NB4 (cell line): ENCODE results near the gene DLGAP4.

Experiments used
- DNase-seq: peaks from one replicate; pipeline ENCODE4 v3.0.0; 2010; ENCODE audit warnings: low read depth
- H3K4me3 ChIP-seq: one replicate; pipeline ENCODE4 v1.5.1; 2011; ENCODE audit warnings: mild to moderate bottlenecking, low read depth, low read length, moderate library complexity
- CTCF ChIP-seq: IDR thresholded peaks from one replicate; pipeline ENCODE4 v1.5.1; 2012; ENCODE audit warnings: low read depth, low read length
- MAX ChIP-seq: IDR thresholded peaks from 2 replicates; pipeline ENCODE4 v1.6.1; 2011; ENCODE audit warnings: low read depth, low read length
- MYC ChIP-seq: IDR thresholded peaks from 2 replicates; pipeline ENCODE4 v1.6.1; 2011; ENCODE audit warnings: low read depth, low read length
- POLR2A ChIP-seq: IDR thresholded peaks from 2 replicates; pipeline ENCODE4 v1.6.1; 2011; ENCODE audit warnings: mild to moderate bottlenecking; ENCODE audit not compliant: insufficient read length; ENCODE audit errors: extremely low read depth

The DLGAP4 gene

GRCh38 chr20:36569847-36570429 is 263.8 kb downstream of the DLGAP4 start:
- TF ChIP-seq POLR2A (no peak), MAX (no peak), MYC (no peak), CTCF (no peak)
- no peak for DNase-seq
- no peak overlapping the region for H3K4me3 ChIP-seq

GRCh38 chr20:36571564-36572504 is 265.7 kb downstream of the DLGAP4 start:
- TF ChIP-seq MAX (no peak), POLR2A (no peak), CTCF (no peak), MYC (no peak)
- peak; percentile 66 for DNase-seq
- peak overlapping the region; percentile 59 for H3K4me3 ChIP-seq

- DNase-seq: peak; percentile 77
- H3K4me3 ChIP-seq: peak overlapping the region; percentile 59
Observed at GRCh38 chr20:36572701-36573102, 266.6 kb downstream of the DLGAP4 start.

GRCh38 chr20:36573103-36573797 is 267.1 kb downstream of the DLGAP4 start, which contains the start of gene TGIF2:
Gene TGIF2, plus strand, starts transcription at chr20:36573597. Its CDS starts 5,178 bp downstream, at chr20:36578775.
- peak within 1 kb of the TSS; percentile 79 for H3K4me3 ChIP-seq
- peak; percentile 93 for TF ChIP-seq MYC
- no peak for TF ChIP-seq CTCF
- peak; percentile 81 for TF ChIP-seq POLR2A
- TF ChIP-seq MAX: peak; percentile 72
- DNase-seq: peak; percentile 94

More at GRCh38 chr20:36572701-36573102, 266.6 kb downstream of the DLGAP4 start:
- TF ChIP-seq POLR2A (no peak), CTCF (no peak), MYC (no peak), MAX (no peak)

GRCh38 chr20:36573798-36574365 is 267.7 kb downstream of the DLGAP4 start:
- TF ChIP-seq MYC: peak; percentile 65; the same call in 1 of the 2 replicates
- no peak for TF ChIP-seq CTCF
- TF ChIP-seq MAX: 0 out of 2 replicates have a peak, but pooled peaks have one; percentile 32
- peak; percentile 23 for TF ChIP-seq POLR2A
- H3K4me3 ChIP-seq: peak overlapping the region; percentile 79
- peak; percentile 86 for DNase-seq
